HepG2 (cell line): ENCODE data around the gene SND1.

ENCODE experiments used
- HDAC6 ChIP-seq: fragments of 200-600 bp; sonication (generic); IDR thresholded peaks from 2 replicates; pipeline ENCODE4 v1.7.0; 2017; ENCODE audit warnings: mild to moderate bottlenecking, antibody characterized with exemption, low read length, low read depth
- SIN3A ChIP-seq: IDR thresholded peaks from 2 replicates; pipeline ENCODE4 v1.6.1; 2011; ENCODE audit warnings: low read depth, mild to moderate bottlenecking, control low read depth, low read length, borderline replicate concordance
- TP53 ChIP-seq: sonication (generic); formaldehyde crosslinking; conservative IDR thresholded peaks from 2 replicates; pipeline ENCODE4 v1.4.0; 2020; ENCODE audit warnings: missing genetic modification reagents
- TF ChIP-seq, protein P1 (sequence below): sonication (generic); formaldehyde crosslinking; IDR thresholded peaks from 2 replicates; pipeline ENCODE4 v1.5.0; 2020; ENCODE audit warnings: mild to moderate bottlenecking, missing genetic modification reagents, moderate library complexity
- TF ChIP-seq, protein P2 (sequence below): fragments of 450-650 bp; IDR thresholded peaks from 2 replicates; pipeline ENCODE4 v1.6.1; 2016
- TF ChIP-seq, protein P3 (sequence below): sonication (generic); formaldehyde crosslinking; IDR thresholded peaks from 2 replicates; pipeline ENCODE4 v1.4.0; 2020; ENCODE audit warnings: missing genetic modification reagents
- TF ChIP-seq, protein P4 (sequence below), 2 experiments: IDR thresholded peaks; 2 replicates each; pipeline ENCODE4 v1.6.1; 2011 to 2012; ENCODE audit warnings: low read length in 2 of 2, borderline replicate concordance in 1 of 2, low read depth in 1 of 2, mild to moderate bottlenecking in 1 of 2, moderate library complexity in 1 of 2

DNA sequence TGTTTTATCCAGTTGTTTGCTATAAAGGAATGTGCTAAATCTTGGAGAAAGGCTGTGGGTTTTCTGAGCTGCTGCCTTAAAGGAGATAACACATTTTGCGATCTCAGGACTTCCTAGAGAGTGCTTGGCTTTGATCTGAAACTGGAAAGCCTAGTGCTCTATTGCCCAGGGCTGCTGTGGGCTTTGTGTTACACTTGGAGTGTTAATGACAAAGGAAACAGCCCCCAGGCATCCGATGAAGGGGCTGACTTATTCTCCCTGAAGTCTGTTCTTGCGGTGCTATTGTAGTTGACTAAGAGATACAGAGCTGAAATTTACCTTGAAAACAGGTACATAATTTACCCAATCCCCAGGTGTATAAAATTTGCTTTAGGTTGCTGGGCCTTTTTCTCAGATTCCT is 74.5 kb downstream of the SND1 start:
- TF ChIP-seq TP53 (no peak), HDAC6 (no peak), SIN3A (no peak)
- TF ChIP-seq, protein P1, sequence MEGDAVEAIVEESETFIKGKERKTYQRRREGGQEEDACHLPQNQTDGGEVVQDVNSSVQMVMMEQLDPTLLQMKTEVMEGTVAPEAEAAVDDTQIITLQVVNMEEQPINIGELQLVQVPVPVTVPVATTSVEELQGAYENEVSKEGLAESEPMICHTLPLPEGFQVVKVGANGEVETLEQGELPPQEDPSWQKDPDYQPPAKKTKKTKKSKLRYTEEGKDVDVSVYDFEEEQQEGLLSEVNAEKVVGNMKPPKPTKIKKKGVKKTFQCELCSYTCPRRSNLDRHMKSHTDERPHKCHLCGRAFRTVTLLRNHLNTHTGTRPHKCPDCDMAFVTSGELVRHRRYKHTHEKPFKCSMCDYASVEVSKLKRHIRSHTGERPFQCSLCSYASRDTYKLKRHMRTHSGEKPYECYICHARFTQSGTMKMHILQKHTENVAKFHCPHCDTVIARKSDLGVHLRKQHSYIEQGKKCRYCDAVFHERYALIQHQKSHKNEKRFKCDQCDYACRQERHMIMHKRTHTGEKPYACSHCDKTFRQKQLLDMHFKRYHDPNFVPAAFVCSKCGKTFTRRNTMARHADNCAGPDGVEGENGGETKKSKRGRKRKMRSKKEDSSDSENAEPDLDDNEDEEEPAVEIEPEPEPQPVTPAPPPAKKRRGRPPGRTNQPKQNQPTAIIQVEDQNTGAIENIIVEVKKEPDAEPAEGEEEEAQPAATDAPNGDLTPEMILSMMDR (CRISPR knock-in tag): no peak
- TF ChIP-seq, protein P2, sequence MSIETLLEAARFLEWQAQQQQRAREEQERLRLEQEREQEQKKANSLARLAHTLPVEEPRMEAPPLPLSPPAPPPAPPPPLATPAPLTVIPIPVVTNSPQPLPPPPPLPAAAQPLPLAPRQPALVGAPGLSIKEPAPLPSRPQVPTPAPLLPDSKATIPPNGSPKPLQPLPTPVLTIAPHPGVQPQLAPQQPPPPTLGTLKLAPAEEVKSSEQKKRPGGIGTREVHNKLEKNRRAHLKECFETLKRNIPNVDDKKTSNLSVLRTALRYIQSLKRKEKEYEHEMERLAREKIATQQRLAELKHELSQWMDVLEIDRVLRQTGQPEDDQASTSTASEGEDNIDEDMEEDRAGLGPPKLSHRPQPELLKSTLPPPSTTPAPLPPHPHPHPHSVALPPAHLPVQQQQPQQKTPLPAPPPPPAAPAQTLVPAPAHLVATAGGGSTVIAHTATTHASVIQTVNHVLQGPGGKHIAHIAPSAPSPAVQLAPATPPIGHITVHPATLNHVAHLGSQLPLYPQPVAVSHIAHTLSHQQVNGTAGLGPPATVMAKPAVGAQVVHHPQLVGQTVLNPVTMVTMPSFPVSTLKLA: no peak
- TF ChIP-seq, protein P3, sequence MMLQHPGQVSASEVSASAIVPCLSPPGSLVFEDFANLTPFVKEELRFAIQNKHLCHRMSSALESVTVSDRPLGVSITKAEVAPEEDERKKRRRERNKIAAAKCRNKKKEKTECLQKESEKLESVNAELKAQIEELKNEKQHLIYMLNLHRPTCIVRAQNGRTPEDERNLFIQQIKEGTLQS (CRISPR knock-in tag): no peak
- TF ChIP-seq, protein P4, sequence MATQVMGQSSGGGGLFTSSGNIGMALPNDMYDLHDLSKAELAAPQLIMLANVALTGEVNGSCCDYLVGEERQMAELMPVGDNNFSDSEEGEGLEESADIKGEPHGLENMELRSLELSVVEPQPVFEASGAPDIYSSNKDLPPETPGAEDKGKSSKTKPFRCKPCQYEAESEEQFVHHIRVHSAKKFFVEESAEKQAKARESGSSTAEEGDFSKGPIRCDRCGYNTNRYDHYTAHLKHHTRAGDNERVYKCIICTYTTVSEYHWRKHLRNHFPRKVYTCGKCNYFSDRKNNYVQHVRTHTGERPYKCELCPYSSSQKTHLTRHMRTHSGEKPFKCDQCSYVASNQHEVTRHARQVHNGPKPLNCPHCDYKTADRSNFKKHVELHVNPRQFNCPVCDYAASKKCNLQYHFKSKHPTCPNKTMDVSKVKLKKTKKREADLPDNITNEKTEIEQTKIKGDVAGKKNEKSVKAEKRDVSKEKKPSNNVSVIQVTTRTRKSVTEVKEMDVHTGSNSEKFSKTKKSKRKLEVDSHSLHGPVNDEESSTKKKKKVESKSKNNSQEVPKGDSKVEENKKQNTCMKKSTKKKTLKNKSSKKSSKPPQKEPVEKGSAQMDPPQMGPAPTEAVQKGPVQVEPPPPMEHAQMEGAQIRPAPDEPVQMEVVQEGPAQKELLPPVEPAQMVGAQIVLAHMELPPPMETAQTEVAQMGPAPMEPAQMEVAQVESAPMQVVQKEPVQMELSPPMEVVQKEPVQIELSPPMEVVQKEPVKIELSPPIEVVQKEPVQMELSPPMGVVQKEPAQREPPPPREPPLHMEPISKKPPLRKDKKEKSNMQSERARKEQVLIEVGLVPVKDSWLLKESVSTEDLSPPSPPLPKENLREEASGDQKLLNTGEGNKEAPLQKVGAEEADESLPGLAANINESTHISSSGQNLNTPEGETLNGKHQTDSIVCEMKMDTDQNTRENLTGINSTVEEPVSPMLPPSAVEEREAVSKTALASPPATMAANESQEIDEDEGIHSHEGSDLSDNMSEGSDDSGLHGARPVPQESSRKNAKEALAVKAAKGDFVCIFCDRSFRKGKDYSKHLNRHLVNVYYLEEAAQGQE (IDR thresholded peaks at IDR 0.05; ENCODE audit: borderline replicate concordance in 1 of 2, low read depth in 1 of 2, low read length in 2 of 2): no peak
